GM19438 (cell line): ENCODE measurements around the gene NMRK2.
"Not testable (repeated sequence)": the region's sequence is repeated elsewhere in the genome, so short reads cannot be mapped to it uniquely, and the experiment has no call there.

ENCODE experiments used
- ATAC-seq: cut with Tn5 transposase; IDR thresholded peaks from one replicate; pipeline ENCODE4 v1.9.1; 2021; ENCODE audit warnings: low read depth; ENCODE audit not compliant: unreplicated experiment

NMRK2 gene

GRCh38 chr19:3936506-3937442, 3.9 kb downstream of the NMRK2 start:
- ATAC-seq = no peak

- not testable (repeated sequence) for ATAC-seq
These were observed 5.6 kb downstream of the NMRK2 start for GRCh38 chr19:3938300-3938950.

GRCh38 chr19:3942790-3943409, 10.0 kb downstream of the NMRK2 start:
- ATAC-seq = no peak

- no peak for ATAC-seq
These were observed 11.3 kb downstream of the NMRK2 start for GRCh38 chr19:3944018-3944721.

- ATAC-seq = no peak
These were observed 13.0 kb downstream of the NMRK2 start for GRCh38 chr19:3945838-3946237.

- ATAC-seq = not testable (repeated sequence)
These were observed 14.6 kb downstream of the NMRK2 start for GRCh38 chr19:3947316-3947933.

GRCh38 chr19:3949294-3949693, 16.4 kb downstream of the NMRK2 start:
- no peak for ATAC-seq

- no peak for ATAC-seq
These were observed 17.4 kb downstream of the NMRK2 start for GRCh38 chr19:3949997-3950859.

GRCh38 chr19:3950871-3951861, 18.3 kb downstream of the NMRK2 start:
- no peak for ATAC-seq

- ATAC-seq = not testable (repeated sequence)
These were observed 19.9 kb downstream of the NMRK2 start for GRCh38 chr19:3952755-3953276.

GRCh38 chr19:3954107-3954506, 21.2 kb downstream of the NMRK2 start:
- ATAC-seq = no peak

GRCh38 chr19:3955276-3955675, 22.4 kb downstream of the NMRK2 start:
- ATAC-seq = not testable (repeated sequence)

- ATAC-seq = no peak
These were observed 22.8 kb downstream of the NMRK2 start for GRCh38 chr19:3955688-3956087.

GRCh38 chr19:3958836-3959765, 26.2 kb downstream of the NMRK2 start:
- ATAC-seq = no peak

- no peak for ATAC-seq
These were observed 26.9 kb downstream of the NMRK2 start for GRCh38 chr19:3959766-3960131.

GRCh38 chr19:3961007-3961406, 28.1 kb downstream of the NMRK2 start:
- no peak for ATAC-seq
